ENCODE data around the gene ZCCHC17.

ZCCHC17 gene

GRCh38 chr1:31308036-31308435, 11.2 kb downstream of the ZCCHC17 start:
- no peak for DNase-seq

- no peak for DNase-seq
These were observed 13.4 kb downstream of the ZCCHC17 start for GRCh38 chr1:31310198-31310597.

GRCh38 chr1:31315902-31316301, 19.1 kb downstream of the ZCCHC17 start:
- DNase-seq: no peak

- no peak for DNase-seq
These were observed 21.3 kb downstream of the ZCCHC17 start for GRCh38 chr1:31318146-31318545.

GRCh38 chr1:31324093-31324492, 27.3 kb downstream of the ZCCHC17 start:
- no peak for DNase-seq

GRCh38 chr1:31324992-31325391, 28.2 kb downstream of the ZCCHC17 start:
- no peak for DNase-seq

GRCh38 chr1:31326461-31326860, 29.6 kb downstream of the ZCCHC17 start:
- DNase-seq: no peak

GRCh38 chr1:31327381-31327780, 30.5 kb downstream of the ZCCHC17 start:
- no peak for DNase-seq

- peak; percentile 18 for DNase-seq
These were observed 38.2 kb downstream of the ZCCHC17 start for GRCh38 chr1:31335007-31335406.

GRCh38 chr1:31336687-31337467, 40.0 kb downstream of the ZCCHC17 start:
- no peak for DNase-seq

GRCh38 chr1:31344503-31344902, 47.7 kb downstream of the ZCCHC17 start:
- no peak for DNase-seq

GRCh38 chr1:31345635-31346034, 48.8 kb downstream of the ZCCHC17 start:
- no peak for DNase-seq

GRCh38 chr1:31346785-31347184, 50.0 kb downstream of the ZCCHC17 start:
- DNase-seq: no peak

GRCh38 chr1:31348449-31348848, 51.6 kb downstream of the ZCCHC17 start:
- DNase-seq: no peak

GRCh38 chr1:31354283-31354682, 57.5 kb downstream of the ZCCHC17 start:
- no peak for DNase-seq

GRCh38 chr1:31356427-31356826, 59.6 kb downstream of the ZCCHC17 start:
- DNase-seq: no peak

- no peak for DNase-seq
These were observed 64.8 kb downstream of the ZCCHC17 start for GRCh38 chr1:31361607-31362006.

GRCh38 chr1:31362032-31362431, 65.2 kb downstream of the ZCCHC17 start:
- no peak for DNase-seq

GRCh38 chr1:31364561-31365250, 67.9 kb downstream of the ZCCHC17 start:
- DNase-seq: no peak

- peak; percentile 10 for DNase-seq
These were observed 70.0 kb downstream of the ZCCHC17 start for GRCh38 chr1:31366796-31367195.

GRCh38 chr1:31368611-31369107, 71.8 kb downstream of the ZCCHC17 start:
- DNase-seq: no peak

GRCh38 chr1:31370021-31370420, 73.2 kb downstream of the ZCCHC17 start:
- no peak for DNase-seq

- DNase-seq: no peak
These were observed 73.7 kb downstream of the ZCCHC17 start for GRCh38 chr1:31370565-31370964.
